ENCODE results near the gene ZNF41. TPM values are rescaled to one million over a fixed set of nuclear protein-coding genes. Genes with fewer than 3 reads are reported as not detected.

The ZNF41 gene
- total RNA-seq, 2 experiments from 2014 or later: 8.4 to 10.7 TPM

- Histone ChIP-seq H3K4me2 (ENCODE audit: low read length) (peak overlapping the region; percentile 97), H3K9me2 (ENCODE audit: insufficient read depth, low read length) (no peaks in the 10 kb centered on the region), H3K36me3 (ENCODE audit: insufficient read depth, low read length) (no peaks in the 10 kb centered on the region; the same call in 1 of the 2 replicates), H2AFZ (ENCODE audit: low read length) (no peak overlapping the region), H3K9me3 (ENCODE audit: low read length) (no peaks in the 10 kb centered on the region), H3K27ac (ENCODE audit: low read depth, low read length, poor library complexity, severe bottlenecking) (no peak overlapping the region), H3K4me3 (ENCODE audit: low read depth, low read length, poor library complexity, severe bottlenecking) (peak overlapping the region; percentile 91), H3K79me2 (ENCODE audit: insufficient read depth, low read depth, low read length) (peaks cover 62% of the 10 kb centered on the region), H3K4me1 (ENCODE audit: insufficient read depth, low read length, poor library complexity, severe bottlenecking) (peaks cover 29% of the 10 kb centered on the region), H4K20me1 (ENCODE audit: insufficient read depth, low read length) (no peaks in the 10 kb centered on the region)
- CTCF ChIA-PET (ENCODE audit: unreplicated experiment): no interaction called here
- intact Hi-C loops (cut with micrococcal nuclease; ENCODE audit: unreplicated experiment): loop anchor here (10.0 kb wide), 1 partner anchor 116 kb away; no protein-coding TSS in a partner anchor
- DNase-seq (ENCODE audit: low spot score): no peak
- TF ChIP-seq CTCF (conservative IDR thresholded peaks at IDR 0.05; ENCODE audit: low read length): no peak
- no peak for TF ChIP-seq EZH2phosphoT487 (IDR thresholded peaks at IDR 0.05; ENCODE audit: borderline replicate concordance, low read depth, low read length)
- BruUV-seq (replicated peaks): no TSS peak
- POLR2A ChIA-PET: no interaction called here
These were observed 1.9 kb downstream of the ZNF41 start for GRCh38 chrX:47481160-47481559.

DNA sequence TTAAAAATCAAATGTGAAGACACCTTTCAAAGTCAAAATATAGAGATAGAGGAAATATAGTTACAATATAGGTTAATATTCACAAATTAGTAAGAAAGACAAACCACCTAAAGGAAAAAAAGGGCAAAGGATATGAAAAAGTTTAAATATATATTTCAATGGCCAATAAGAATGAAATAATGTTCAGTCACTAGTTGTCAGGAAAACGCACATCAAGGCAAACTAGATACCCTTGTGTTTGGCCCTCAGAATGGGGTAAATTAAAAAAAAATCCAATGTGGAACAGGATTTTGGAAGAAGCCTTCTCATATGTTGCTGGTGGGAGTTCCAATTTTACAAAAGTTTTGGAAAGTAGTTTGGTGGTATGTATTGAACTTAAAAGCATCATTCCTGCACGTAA lies 2.4 kb downstream of the ZNF41 start:
- Histone ChIP-seq H3K27ac (ENCODE audit: low read depth, low read length, poor library complexity, severe bottlenecking) (no peak overlapping the region), H3K79me2 (ENCODE audit: insufficient read depth, low read depth, low read length) (peaks cover 61% of the 10 kb centered on the region), H2AFZ (ENCODE audit: low read length) (no peak overlapping the region), H3K4me3 (ENCODE audit: low read depth, low read length, poor library complexity, severe bottlenecking) (no peak overlapping the region), H4K20me1 (ENCODE audit: insufficient read depth, low read length) (no peaks in the 10 kb centered on the region), H3K4me2 (ENCODE audit: low read length) (peak overlapping the region; percentile 97; the same call in 1 of the 2 replicates), H3K4me1 (ENCODE audit: insufficient read depth, low read length, poor library complexity, severe bottlenecking) (peaks cover 28% of the 10 kb centered on the region), H3K9me3 (ENCODE audit: low read length) (no peaks in the 10 kb centered on the region), H3K36me3 (ENCODE audit: insufficient read depth, low read length) (no peaks in the 10 kb centered on the region; the same call in 1 of the 2 replicates), H3K9me2 (ENCODE audit: insufficient read depth, low read length) (no peaks in the 10 kb centered on the region)
- ChIA-PET CTCF (ENCODE audit: unreplicated experiment) (no interaction called here), POLR2A (no interaction called here)
- DNase-seq (ENCODE audit: low spot score): no peak
- intact Hi-C loops (cut with micrococcal nuclease; ENCODE audit: unreplicated experiment): loop anchor here (10.0 kb wide), 1 partner anchor 116 kb away; no protein-coding TSS in a partner anchor
- TF ChIP-seq CTCF (conservative IDR thresholded peaks at IDR 0.05; ENCODE audit: low read length) (no peak), EZH2phosphoT487 (IDR thresholded peaks at IDR 0.05; ENCODE audit: borderline replicate concordance, low read depth, low read length) (no peak)
- BruUV-seq (replicated peaks): no TSS peak

DNA sequence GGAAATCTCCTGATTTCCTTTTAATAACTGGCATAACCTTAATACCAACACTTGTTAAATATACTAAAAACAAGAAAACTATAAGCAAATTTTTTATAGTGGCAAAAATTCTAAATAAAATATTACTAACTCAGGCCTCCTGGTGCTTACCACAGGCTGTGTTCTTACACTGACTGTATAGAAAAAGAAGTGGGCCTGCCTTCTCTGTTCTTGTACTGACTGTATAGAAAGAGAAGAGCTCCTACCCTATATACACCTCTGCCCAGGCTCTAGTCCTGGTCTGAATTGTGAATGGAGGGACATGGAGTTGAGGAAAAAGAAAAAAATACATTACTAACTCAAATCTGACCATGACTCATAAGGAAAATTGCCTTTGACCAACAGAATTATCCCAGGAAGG lies 7.5 kb downstream of the ZNF41 start:
- TF ChIP-seq EZH2phosphoT487 (IDR thresholded peaks at IDR 0.05; ENCODE audit: borderline replicate concordance, low read depth, low read length) (no peak), CTCF (conservative IDR thresholded peaks at IDR 0.05; ENCODE audit: low read length) (no peak)
- Histone ChIP-seq H3K9me3 (ENCODE audit: low read length) (no peaks in the 10 kb centered on the region), H2AFZ (ENCODE audit: low read length) (no peak overlapping the region), H4K20me1 (ENCODE audit: insufficient read depth, low read length) (no peaks in the 10 kb centered on the region), H3K4me3 (ENCODE audit: low read depth, low read length, poor library complexity, severe bottlenecking) (no peak overlapping the region), H3K4me2 (ENCODE audit: low read length) (no peak overlapping the region), H3K4me1 (ENCODE audit: insufficient read depth, low read length, poor library complexity, severe bottlenecking) (peaks cover 2% of the 10 kb centered on the region), H3K27ac (ENCODE audit: low read depth, low read length, poor library complexity, severe bottlenecking) (no peak overlapping the region), H3K79me2 (ENCODE audit: insufficient read depth, low read depth, low read length) (peaks cover 30% of the 10 kb centered on the region; the same call in 1 of the 2 replicates), H3K9me2 (ENCODE audit: insufficient read depth, low read length) (no peaks in the 10 kb centered on the region), H3K36me3 (ENCODE audit: insufficient read depth, low read length) (no peaks in the 10 kb centered on the region; the same call in 1 of the 2 replicates)
- BruUV-seq (replicated peaks): no TSS peak
- ChIA-PET CTCF (ENCODE audit: unreplicated experiment) (no interaction called here), POLR2A (interaction anchor here (0.7 kb wide), 1 partner anchor 15 kb away, joined by 3 read pairs; no protein-coding TSS in a partner anchor)
- DNase-seq (ENCODE audit: low spot score): no peak
- intact Hi-C loops (cut with micrococcal nuclease; ENCODE audit: unreplicated experiment): no loop called here
